ENCODE results near the gene WDFY1.
A peak's percentile ranks its signal among the peaks of the same experiment; 100 is the strongest.

WDFY1 gene

GRCh38 chr2:223856584-223856983, 88.6 kb downstream of the WDFY1 start:
- no peak for DNase-seq (ENCODE audit: low read depth, low spot score)

DNA sequence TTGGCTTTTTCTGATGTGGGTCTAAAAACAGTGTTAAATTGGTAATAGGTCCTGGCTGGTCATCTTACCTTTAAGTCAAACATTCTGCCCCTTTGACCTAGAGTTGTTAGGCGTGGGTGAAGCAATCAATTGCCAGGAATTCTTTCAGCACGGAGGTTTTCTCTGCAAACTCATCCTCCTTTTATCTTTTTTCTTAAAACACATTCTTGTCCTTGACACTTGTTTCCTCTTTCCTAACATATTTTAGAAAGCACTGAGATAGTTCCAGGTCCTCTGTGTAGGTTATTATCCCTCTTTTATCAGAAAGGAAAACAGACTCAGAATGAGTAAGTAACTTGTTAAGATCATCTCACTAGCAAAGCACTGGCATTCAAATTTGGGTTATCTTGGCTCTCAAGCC, 89.1 kb downstream of the WDFY1 start:
- DNase-seq (ENCODE audit: low read depth, low spot score), result no peak

DNA sequence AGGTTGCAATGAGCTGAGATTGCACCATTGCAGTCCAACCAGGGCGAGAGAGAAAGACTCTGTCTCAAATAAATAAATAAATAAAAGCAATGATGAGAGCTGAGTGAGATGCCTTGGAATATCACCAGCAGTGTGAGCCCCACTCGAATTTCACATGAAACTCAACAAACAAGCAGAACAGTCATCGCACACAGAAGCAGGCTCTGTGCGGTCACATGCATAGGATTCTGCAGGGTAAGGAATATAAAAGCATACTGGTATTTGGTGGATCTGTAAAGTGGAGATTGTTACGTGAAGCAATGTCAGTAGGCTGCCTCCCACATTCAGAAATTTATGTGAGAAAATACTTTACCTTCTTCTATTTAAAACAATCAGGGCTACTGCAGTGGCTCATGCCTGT, 89.7 kb downstream of the WDFY1 start:
- no peak for DNase-seq (ENCODE audit: low read depth, low spot score)

GRCh38 chr2:223854741-223855140, 90.4 kb downstream of the WDFY1 start:
- no peak for DNase-seq (ENCODE audit: low read depth, low spot score)

- no peak for DNase-seq (ENCODE audit: low read depth, low spot score)
These were observed 91.7 kb downstream of the WDFY1 start for GRCh38 chr2:223853425-223853837.

DNA sequence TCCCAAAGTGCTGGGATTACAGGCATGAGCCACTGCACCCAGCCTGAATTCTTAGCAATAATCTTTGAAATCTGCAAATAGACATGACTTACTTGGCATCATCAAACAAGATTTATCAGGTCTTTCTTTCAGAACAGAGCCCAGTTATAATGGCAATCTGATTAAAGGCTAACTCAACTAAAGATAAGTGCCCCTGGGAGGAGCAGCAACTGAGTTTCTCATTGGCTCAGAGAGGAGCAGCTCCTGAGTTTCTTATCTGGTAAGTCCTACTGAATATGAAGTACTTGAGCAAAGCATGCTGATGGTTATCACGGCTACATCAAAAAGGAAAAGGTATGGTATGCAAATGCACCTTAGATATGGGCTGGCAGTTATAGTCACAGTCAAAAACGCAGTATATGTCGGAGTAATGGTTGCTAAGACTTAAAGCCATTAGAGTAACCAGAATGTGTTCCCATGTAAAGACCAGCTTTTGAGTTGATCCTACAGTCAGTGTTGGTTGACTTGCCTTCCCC, 92.8 kb downstream of the WDFY1 start:
- no peak for DNase-seq (ENCODE audit: low read depth, low spot score)

DNA sequence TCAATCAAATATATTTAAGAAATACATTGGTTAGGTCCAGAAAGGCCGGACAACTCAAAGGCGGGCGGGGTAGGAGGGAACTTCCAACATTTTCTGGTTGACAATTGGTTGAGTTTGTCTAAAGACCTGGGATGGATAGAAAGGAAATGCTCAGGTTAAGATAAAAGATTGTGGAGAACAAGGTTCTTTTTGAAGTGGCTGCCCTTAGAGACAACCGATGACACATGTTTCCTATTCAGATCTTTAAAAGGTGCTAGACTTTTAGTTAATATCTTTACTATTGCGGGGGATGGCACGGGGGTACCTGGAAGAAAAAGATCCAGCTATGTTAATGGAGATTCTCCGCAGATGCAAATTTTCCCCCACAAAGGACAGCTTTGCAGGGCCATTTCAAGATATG, 97.7 kb downstream of the WDFY1 start:
- no peak for DNase-seq (ENCODE audit: low read depth, low spot score)

DNA sequence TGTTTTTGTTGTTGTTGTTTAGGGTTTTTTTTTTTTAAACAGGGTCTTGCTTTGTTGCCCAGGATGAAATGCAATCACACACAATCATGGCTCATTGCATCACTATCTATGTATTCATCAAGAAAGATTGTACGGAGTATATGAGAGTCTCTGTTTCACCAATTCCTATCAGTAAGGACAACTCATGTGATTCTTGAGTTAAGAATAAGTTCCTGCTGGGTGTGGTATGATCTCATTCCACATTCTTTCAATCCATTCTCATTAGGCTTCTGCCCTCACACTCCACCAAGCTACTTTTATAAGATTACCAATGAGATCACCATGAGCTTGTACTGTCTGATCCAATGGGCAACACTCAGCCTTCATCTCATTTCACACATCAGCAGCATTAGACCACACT, 98.6 kb downstream of the WDFY1 start:
- DNase-seq (ENCODE audit: low read depth, low spot score), result no peak

DNA sequence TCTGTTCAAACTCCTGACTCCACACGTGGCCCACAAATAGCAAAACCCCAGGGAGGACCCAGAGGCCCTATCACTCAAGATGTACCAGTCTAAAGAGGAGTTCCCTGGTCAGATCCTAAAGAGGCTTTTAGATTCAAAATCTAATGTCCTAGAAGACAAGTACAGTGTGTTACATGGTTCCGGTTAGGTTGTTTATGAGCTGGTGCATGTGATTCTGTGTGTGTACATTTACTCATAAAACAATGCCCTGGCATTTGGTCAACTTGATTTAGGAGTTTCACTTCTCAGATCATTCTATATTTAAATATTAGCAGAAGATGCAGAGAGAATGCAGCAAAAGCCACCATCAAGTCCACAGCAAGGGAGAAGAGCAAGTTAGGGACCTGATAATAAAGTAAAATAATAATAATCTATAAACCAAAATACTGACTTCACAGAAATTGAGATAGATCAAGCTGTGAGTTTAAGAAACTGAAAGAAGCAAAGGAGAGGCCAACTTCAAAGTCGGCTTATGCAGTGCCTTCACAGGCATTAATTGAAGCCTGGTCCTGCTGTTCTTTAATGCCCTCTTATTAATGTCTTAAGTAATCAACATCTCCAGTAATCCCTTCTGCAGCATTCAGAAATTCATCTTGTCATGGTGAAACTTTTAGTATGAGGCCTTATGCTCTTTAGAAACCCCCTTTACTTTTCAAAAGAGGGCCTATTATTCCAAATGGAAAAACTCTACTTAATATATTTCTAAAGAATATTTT, 103.5 kb downstream of the WDFY1 start:
- no peak for DNase-seq (ENCODE audit: low read depth, low spot score)

GRCh38 chr2:223837287-223838061, 107.7 kb downstream of the WDFY1 start, which contains the start of gene AP1S3:
Gene AP1S3 (minus strand): TSS chr2:223837582. CDS start chr2:223837450, 132 bp downstream.
- DNase-seq (ENCODE audit: low read depth, low spot score), result peak; percentile 74

DNA sequence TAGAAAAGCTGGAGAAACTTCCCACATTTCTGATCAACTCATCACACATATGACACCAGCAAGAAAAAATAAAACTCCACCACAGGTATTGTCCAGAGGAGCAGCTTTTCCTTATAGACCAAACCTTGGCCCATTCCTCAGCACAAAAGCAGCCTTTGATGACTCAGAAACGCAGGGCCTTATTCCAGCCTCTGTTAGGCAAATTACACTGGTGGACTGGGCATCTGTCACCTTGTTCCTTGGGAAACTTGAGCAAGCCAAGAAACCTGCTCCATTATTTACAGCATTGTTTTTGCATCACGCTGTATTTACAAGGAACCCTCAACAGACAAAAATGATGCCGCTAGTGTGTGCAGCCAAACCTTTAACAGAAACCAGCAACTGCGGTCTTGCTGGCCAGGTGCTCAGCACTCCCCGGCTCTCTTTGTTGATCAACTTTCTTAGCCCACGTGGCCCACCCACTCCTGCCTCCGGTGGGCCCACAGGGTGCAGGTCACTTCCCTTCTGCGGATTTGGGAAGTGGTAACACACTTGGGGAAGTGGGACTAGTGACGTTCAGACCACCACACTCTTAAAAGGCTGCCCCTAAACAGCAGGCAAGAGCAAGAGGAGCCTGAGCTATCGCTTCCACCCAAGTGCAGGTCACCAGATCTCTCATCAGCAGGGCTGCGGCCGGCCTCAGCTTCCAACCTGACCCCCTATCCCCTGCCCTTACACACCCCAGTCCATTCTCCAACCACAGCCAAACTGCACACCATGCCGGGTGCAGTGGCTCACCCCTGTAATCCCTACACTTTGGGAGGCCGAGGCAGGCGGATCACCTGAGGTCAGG, 109.2 kb downstream of the WDFY1 start:
- peak; percentile 13 for DNase-seq (ENCODE audit: low read depth, low spot score)

GRCh38 chr2:223834431-223834830, 110.7 kb downstream of the WDFY1 start:
- DNase-seq (ENCODE audit: low read depth, low spot score), result no peak

- no peak for DNase-seq (ENCODE audit: low read depth, low spot score)
These were observed 112.8 kb downstream of the WDFY1 start for GRCh38 chr2:223832241-223832903.

DNA sequence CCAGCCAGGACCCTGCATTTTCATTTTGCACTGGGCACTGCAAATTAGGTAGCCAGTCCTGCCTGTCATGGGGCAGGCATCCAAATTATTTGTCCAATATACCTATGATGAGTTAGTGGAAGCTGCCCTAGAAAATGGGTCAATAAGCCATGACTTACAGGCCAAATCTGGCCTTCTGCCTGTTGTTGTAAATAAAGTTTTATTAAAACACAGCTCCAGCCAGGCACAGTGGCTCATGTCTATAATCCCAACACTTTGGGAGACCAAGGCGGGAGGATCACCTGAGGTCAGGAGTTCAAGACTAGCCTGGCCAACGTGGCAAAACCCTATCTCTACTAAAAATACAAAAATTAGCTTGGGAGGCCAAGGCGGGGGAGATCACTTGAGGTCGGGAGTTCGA, 116.0 kb downstream of the WDFY1 start:
- no peak for DNase-seq (ENCODE audit: low read depth, low spot score)

DNA sequence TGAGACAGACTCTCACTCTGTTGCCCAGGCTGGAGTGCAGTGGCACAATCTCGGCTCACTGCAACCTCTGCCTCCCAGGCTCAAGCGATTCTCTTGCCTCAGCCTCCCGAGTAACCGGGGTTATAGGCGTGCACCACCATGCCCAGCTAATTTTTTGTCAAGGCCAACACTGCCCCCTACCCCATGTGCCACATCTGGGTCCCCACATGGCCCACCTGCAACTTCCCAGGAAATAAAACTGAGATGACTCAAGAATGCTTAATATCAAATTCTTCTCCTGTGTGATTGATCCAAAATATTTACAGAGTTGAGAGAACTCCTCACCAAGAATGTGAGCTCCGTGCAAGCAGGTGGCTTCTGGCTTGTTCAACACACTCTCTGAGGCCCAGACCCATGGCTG, 116.8 kb downstream of the WDFY1 start:
- DNase-seq (ENCODE audit: low read depth, low spot score), result no peak

GRCh38 chr2:223826995-223827394, 118.1 kb downstream of the WDFY1 start:
- no peak for DNase-seq (ENCODE audit: low read depth, low spot score)
